HCEC 1CT (cell line): ENCODE measurements around the gene HINT1.
"Not testable (repeated sequence)": the region's sequence is repeated elsewhere in the genome, so short reads cannot be mapped to it uniquely, and the experiment has no call there.

Experiments
- DNase-seq: peaks from one replicate; pipeline ENCODE4 v3.0.0-alpha.2; 2017

Gene HINT1

GRCh38 chr5:131170540-131171275 lies 5.7 kb upstream of the HINT1 start, which contains the start of gene LYRM7:
TSS of gene LYRM7 (plus strand) at chr5:131170944. CDS start at chr5:131171021, 77 bp downstream.
- DNase-seq, result peak; percentile 100

GRCh38 chr5:131169810-131170539 lies 4.9 kb upstream of the HINT1 start:
- no peak for DNase-seq

GRCh38 chr5:131167615-131168014 lies 2.6 kb upstream of the HINT1 start:
- no peak for DNase-seq

GRCh38 chr5:131164191-131165118 lies 601 bp downstream of the HINT1 start:
- DNase-seq, result peak; percentile 91

GRCh38 chr5:131163276-131164119 lies 1.6 kb downstream of the HINT1 start:
- peak; percentile 48 for DNase-seq

- DNase-seq, result no peak
These were observed 4.9 kb downstream of the HINT1 start for GRCh38 chr5:131160134-131160533.

GRCh38 chr5:131156957-131157356 lies 8.1 kb downstream of the HINT1 start:
- DNase-seq, result no peak

GRCh38 chr5:131156385-131156784 lies 8.7 kb downstream of the HINT1 start:
- DNase-seq, result no peak

GRCh38 chr5:131151216-131151615 lies 13.8 kb downstream of the HINT1 start:
- no peak for DNase-seq

- DNase-seq, result no peak
These were observed 14.6 kb downstream of the HINT1 start for GRCh38 chr5:131150408-131150807.

- no peak for DNase-seq
These were observed 16.2 kb downstream of the HINT1 start for GRCh38 chr5:131148835-131149234.

GRCh38 chr5:131147258-131147657 lies 17.8 kb downstream of the HINT1 start:
- no peak for DNase-seq

GRCh38 chr5:131142970-131143617 lies 22.0 kb downstream of the HINT1 start:
- DNase-seq, result no peak

- no peak for DNase-seq
These were observed 25.7 kb downstream of the HINT1 start for GRCh38 chr5:131139321-131139720.

- not testable (repeated sequence) for DNase-seq
These were observed 26.6 kb downstream of the HINT1 start for GRCh38 chr5:131138406-131138805.

GRCh38 chr5:131133091-131133490 lies 32.0 kb downstream of the HINT1 start:
- DNase-seq, result not testable (repeated sequence)

GRCh38 chr5:131129306-131129705 lies 35.8 kb downstream of the HINT1 start:
- no peak for DNase-seq

GRCh38 chr5:131127244-131127643 lies 37.8 kb downstream of the HINT1 start:
- not testable (repeated sequence) for DNase-seq

- DNase-seq, result no peak
These were observed 50.3 kb downstream of the HINT1 start for GRCh38 chr5:131114754-131115153.

GRCh38 chr5:131112424-131112823 lies 52.6 kb downstream of the HINT1 start:
- DNase-seq, result no peak

GRCh38 chr5:131110256-131110594 lies 54.8 kb downstream of the HINT1 start:
- DNase-seq, result no peak
